GM06990 (cell line): ENCODE measurements around the gene BTRC.

Experiments used
- DNase-seq: peaks from one replicate; pipeline ENCODE4 v3.0.0-alpha.2; 2011; ENCODE audit not compliant: insufficient read length; ENCODE audit errors: extremely low read depth
- H3K27me3 ChIP-seq: replicated peaks from 2 replicates; pipeline ENCODE4 v1.6.0; 2011; ENCODE audit warnings: low read length; ENCODE audit not compliant: control insufficient read depth, insufficient read depth
- H3K36me3 ChIP-seq: 2 replicates; pipeline ENCODE4 v1.5.1; 2011; ENCODE audit warnings: low read length; ENCODE audit not compliant: control insufficient read depth, insufficient read depth
- H3K4me3 ChIP-seq: replicated peaks from 2 replicates; pipeline ENCODE4 v1.5.1; 2011; ENCODE audit warnings: low read depth, mild to moderate bottlenecking, control low read depth, low read length
- TF ChIP-seq, protein P1 (sequence below): IDR thresholded peaks from 2 replicates; pipeline ENCODE4 v1.5.1; 2011; ENCODE audit warnings: low read length, control low read depth, mild to moderate bottlenecking, inconsistent platforms; ENCODE audit not compliant: insufficient read depth, poor library complexity, severe bottlenecking

BTRC gene

DNA sequence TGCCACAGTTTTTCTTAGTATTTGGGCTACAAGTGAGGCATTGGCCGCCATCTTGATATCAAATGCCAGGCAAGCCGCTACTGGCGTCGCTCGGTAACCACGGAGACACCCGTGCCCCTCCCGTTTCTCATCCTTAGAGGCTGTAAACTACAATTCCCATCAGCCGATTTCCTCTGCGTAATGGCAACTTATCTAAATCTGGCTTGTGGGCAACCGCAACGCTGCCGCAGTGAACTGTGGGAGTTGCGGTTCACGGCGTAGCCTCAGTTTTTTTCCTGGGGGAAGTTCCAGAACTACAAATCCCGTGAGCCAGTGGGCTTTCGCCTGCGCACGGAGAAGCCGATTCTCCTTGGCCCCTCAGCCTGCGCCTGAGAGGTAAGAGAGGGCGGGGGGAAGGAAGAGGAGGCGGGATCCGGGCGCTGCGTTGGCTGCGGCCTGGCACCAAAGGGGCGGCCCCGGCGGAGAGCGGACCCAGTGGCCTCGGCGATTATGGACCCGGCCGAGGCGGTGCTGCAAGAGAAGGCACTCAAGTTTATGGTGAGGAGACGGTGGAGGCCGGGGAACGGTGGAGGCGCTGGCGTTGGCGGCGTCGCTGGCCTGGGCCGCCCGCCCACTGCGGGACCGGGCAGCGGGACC, at the start of gene BTRC:
Gene BTRC (plus strand): TSS at position 474 of the 636 bp plus-strand sequence. CDS start 16 bp downstream, at position 490.
- Histone ChIP-seq H3K27me3 (no peaks in the 10 kb centered on the region), H3K4me3 (peak within 1 kb of the TSS; percentile 94), H3K36me3 (no peaks in the 10 kb centered on the region)
- TF ChIP-seq, protein P1, sequence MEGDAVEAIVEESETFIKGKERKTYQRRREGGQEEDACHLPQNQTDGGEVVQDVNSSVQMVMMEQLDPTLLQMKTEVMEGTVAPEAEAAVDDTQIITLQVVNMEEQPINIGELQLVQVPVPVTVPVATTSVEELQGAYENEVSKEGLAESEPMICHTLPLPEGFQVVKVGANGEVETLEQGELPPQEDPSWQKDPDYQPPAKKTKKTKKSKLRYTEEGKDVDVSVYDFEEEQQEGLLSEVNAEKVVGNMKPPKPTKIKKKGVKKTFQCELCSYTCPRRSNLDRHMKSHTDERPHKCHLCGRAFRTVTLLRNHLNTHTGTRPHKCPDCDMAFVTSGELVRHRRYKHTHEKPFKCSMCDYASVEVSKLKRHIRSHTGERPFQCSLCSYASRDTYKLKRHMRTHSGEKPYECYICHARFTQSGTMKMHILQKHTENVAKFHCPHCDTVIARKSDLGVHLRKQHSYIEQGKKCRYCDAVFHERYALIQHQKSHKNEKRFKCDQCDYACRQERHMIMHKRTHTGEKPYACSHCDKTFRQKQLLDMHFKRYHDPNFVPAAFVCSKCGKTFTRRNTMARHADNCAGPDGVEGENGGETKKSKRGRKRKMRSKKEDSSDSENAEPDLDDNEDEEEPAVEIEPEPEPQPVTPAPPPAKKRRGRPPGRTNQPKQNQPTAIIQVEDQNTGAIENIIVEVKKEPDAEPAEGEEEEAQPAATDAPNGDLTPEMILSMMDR, result no peak
- DNase-seq, result peak; percentile 96

DNA sequence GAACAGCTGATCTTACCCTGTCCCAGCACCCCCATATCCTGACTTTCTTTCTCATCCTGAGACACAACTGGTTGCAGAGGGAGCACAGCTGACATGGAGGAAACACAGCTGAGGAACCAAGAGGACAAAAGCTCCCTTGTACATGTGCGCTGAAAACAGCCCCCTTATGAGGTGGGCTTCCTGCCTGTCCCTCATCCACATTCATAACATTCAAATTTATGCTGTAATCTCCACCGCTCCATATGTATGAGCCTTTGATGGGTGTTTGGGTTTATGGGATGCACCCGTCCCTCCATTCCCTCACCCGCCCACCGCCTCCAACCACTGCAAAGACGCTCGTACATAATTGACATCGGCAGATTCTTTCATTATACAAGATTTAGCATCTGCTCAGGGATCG, 49.6 kb upstream of the BTRC start:
- no peak overlapping the region for H3K4me3 ChIP-seq
- H3K36me3 ChIP-seq, result no peaks in the 10 kb centered on the region
- no peak for DNase-seq
- TF ChIP-seq, protein P1, result no peak
- no peaks in the 10 kb centered on the region; the same call in 1 of the 2 replicates for H3K27me3 ChIP-seq

DNA sequence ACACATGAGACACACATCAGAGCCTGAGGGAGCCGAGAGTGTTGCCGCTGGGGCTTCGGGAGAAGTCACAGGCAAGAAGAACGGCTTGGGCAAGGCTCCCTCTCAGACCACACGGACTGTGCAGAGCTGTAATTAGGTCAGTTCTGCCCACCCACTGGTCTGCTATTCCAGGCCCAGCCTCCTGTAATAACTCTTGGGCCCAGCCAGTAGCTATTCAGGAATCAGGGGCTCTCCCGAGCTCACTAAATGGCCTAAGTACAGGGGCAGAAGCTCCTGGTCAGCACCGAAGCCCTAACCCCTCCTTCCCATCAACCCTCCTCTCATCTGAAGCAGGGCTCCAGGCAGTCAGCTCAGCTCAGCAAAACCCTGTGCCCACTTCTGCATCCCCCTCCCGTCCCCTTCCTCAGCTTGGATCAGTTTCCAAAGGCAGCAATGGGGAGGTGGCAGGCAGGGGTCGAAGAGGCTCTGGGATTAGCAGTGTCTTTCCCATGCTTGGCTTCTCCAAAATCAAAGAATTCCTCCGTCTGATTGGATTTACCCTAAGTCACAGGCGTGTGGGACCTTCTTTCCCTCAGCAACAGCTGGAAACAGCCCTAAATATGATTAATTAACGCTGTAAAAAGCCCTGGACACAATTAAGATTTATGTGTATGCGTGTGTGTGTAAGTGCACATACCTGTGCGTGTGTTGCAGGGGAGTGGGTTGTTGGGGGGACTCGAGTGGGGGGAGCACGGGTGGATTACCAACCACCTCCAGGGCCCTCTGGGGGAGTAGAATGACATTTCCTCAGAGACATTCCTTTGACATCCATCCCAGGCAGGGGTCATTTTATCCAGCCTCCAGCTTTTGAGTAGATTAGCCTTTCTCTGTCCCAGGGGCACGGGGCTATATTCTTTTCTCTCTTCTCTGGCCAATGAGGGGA, 48.4 kb upstream of the BTRC start:
- no peak for DNase-seq
- no peaks in the 10 kb centered on the region; the same call in 1 of the 2 replicates for H3K27me3 ChIP-seq
- TF ChIP-seq, protein P1, result no peak

DNA sequence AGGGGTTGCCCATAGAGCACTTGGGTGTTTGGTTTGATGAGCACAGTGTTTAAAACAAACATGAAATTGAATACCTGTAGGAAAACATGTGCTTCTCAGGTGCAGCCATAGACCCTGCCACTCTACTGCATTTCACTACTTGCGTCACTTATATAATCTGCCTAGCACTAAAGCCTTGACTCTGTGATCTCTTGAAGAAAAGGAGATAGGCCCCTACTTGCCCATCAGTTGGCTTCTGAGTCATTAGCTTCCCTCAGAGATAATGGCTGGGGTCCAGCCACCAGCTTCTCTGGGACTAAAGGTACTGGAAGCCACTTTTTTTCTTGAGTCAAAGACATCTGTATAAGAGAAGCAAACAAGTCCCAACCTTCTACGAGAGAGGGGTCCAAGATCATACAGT, 45.9 kb upstream of the BTRC start:
- Histone ChIP-seq H3K27me3 (peaks cover 1% of the 10 kb centered on the region), H3K36me3 (no peaks in the 10 kb centered on the region), H3K4me3 (no peak overlapping the region)
- TF ChIP-seq, protein P1, result no peak
- no peak for DNase-seq

More for the DNA sequence above, 48.4 kb upstream of the BTRC start:
- Histone ChIP-seq H3K36me3 (no peaks in the 10 kb centered on the region), H3K4me3 (no peak overlapping the region)

DNA sequence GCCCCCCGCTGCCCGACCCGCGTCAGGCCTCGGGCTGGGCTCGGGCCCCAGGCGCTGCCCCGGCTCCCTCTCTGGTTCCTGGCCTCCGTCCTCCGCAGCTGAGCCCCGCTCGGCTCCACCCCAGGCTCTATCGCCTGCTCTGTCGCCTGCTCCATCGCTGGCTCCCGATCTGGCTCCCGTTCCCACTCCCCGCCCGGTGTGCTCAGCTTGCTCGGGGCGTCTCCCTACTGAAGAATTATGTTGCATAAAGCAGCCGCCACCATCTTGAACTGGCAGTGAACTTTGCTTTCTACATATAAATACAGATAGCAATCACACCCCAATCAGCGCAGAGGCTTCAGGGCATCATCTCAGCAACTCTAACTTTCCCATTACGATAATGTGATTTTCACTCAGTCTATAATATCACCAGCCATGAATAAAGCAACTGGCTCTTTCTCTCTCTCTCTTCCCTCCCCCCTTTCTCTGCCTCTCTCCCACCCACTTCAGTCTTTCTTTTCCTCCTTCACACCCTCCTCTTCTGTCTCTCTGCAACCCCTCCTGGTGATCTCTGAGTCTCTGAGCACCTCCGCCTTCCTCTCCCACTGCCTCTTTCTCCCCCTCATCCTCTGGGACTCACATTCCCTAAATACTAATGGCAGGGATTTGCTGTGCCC, 43.3 kb upstream of the BTRC start:
- Histone ChIP-seq H3K4me3 (no peak overlapping the region), H3K27me3 (peaks cover 1% of the 10 kb centered on the region), H3K36me3 (no peaks in the 10 kb centered on the region)
- DNase-seq, result no peak
- TF ChIP-seq, protein P1, result no peak
